GM19452 (cell line): ENCODE results near the gene RAB4B.
"Not testable (repeated sequence)": the region's sequence is repeated elsewhere in the genome, so short reads cannot be mapped to it uniquely, and the experiment has no call there.

Source experiments
- ATAC-seq: cut with Tn5 transposase; IDR thresholded peaks from one replicate; pipeline ENCODE4 v1.9.1; 2021; ENCODE audit not compliant: unreplicated experiment

RAB4B gene

DNA sequence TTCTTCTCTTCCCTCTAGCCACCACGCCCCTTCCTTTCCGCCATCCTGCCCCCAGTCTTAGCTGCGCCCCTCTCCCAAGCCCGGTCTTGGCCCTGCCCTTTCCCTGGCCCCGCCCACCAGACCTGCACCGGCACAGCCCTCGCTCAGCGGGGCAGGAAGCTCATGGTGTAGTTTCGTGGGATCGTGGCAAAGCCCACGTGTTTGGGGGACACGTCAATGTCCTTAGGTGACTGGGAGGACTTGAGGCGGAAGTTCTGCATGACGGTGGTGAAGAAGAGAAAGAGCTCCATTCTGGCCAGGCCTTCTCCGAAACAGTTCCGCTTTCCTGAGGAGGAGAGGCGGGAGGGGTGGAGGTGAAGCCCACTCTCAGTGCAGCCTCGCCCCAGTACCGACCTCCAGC is 65.6 kb downstream of the RAB4B start:
- not testable (repeated sequence) for ATAC-seq
